K562 (cell line): ENCODE data around the gene LSP1. TPM values are rescaled to one million over a fixed set of nuclear protein-coding genes. Genes with fewer than 3 reads are reported as not detected.
A peak's percentile ranks its signal among the peaks of the same experiment; 100 is the strongest.

Experiments
- ATAC-seq: fragments of 200-7000 bp; cut with Tn5 transposase; 3 replicates; pipeline ENCODE4 v1.9.1; 2020; ENCODE audit warnings: moderate library complexity
- BruUV-seq: library from RNA; stranded (reverse); fragments of 400-500 nt; replicated peaks from 2 replicates; lab custom pipeline; 2021; lab: Mats Ljungman, UMichigan
- CTCF ChIA-PET: fragments of 300-600 bp; formaldehyde crosslinking; extraction: SDS; loops from one replicate; lab custom pipeline; 2021; ENCODE audit warnings: low intra/inter-chr PET ratio; lab: Yijun Ruan, JAX
- POLR2A ChIA-PET: fragments of 300-600, 350-650 bp; sonication (Branson Sonifier 250); formaldehyde crosslinking; extraction: SDS; loops from one replicate; lab custom pipeline; 2021; ENCODE audit warnings: antibody characterized with exemption, inconsistent platforms; lab: Yijun Ruan, JAX
- DNase-seq, 4 experiments: peaks; one replicate each; pipeline versions ENCODE4 v3.0.0 to v3.0.0-alpha.2; 2011 to 2018; ENCODE audit warnings: low spot score in 3 of 4, mixed read lengths in 3 of 4; ENCODE audit errors: extremely low read depth in 1 of 4
- FAIRE-seq: peaks from 2 replicates; lab custom pipeline; 2011; peaks lifted over from hg19 to GRCh38; lab: Jason Lieb, UNC
- H2AFZ ChIP-seq: 2 replicates; pipeline ENCODE4 v1.6.0; 2011; ENCODE audit warnings: low read depth, low read length, control low read depth, inconsistent platforms
- H3K27ac ChIP-seq: fragments of 200-600 bp; 3 replicates; pipeline ENCODE4 v1.8.0; 2011; ENCODE audit warnings: low read depth, mild to moderate bottlenecking, control low read depth, inconsistent platforms, low read length, moderate library complexity, mixed read lengths; ENCODE audit errors: extremely low read depth
- H3K27me3 ChIP-seq, 2 experiments: fragments of 300-600 bp in 1 of 2; 2 replicates in 1 of 2; 3 replicates in 1 of 2; pipeline versions ENCODE4 v1.6.0 to v1.8.0; 2011; ENCODE audit warnings: inconsistent platforms in 2 of 2, low read length in 2 of 2, mild to moderate bottlenecking in 1 of 2, mixed read lengths in 1 of 2, moderate library complexity in 1 of 2; ENCODE audit not compliant: control insufficient read depth in 2 of 2, insufficient read depth in 2 of 2
- H3K36me3 ChIP-seq: fragments of 300-600 bp; 3 replicates; pipeline ENCODE4 v1.8.0; 2011; ENCODE audit warnings: mild to moderate bottlenecking, low read length, inconsistent platforms; ENCODE audit not compliant: control insufficient read depth, insufficient read depth
- H3K4me1 ChIP-seq, 2 experiments: fragments of 200-600 bp in 1 of 2; replicated peaks in 1 of 2; 2 replicates in 1 of 2; 3 replicates in 1 of 2; pipeline versions ENCODE4 v1.5.1 to v1.8.0; 2011; ENCODE audit warnings: inconsistent platforms in 2 of 2, low read length in 2 of 2, mild to moderate bottlenecking in 1 of 2, mixed read lengths in 1 of 2, moderate library complexity in 1 of 2; ENCODE audit not compliant: control insufficient read depth in 2 of 2, insufficient read depth in 2 of 2
- H3K4me2 ChIP-seq: 2 replicates; pipeline ENCODE4 v1.6.1; 2011; ENCODE audit warnings: low read length, control low read depth, inconsistent platforms, mixed read lengths; ENCODE audit not compliant: insufficient read depth
- H3K4me3 ChIP-seq: fragments of 200-600 bp; sonication (generic), shearing (Covaris generic); 2 replicates; pipeline ENCODE4 v1.5.1; 2016; ENCODE audit warnings: control low read depth, inconsistent platforms
- H3K79me2 ChIP-seq: fragments of 200-600 bp; 3 replicates; pipeline ENCODE4 v1.8.0; 2011; ENCODE audit warnings: low read length, inconsistent platforms; ENCODE audit not compliant: control insufficient read depth, insufficient read depth
- H3K9ac ChIP-seq, 2 experiments: 2 replicates each; pipeline versions ENCODE4 v1.6.0 to v1.6.1; 2011; ENCODE audit warnings: low read depth in 2 of 2, low read length in 2 of 2, control low read depth in 1 of 2, inconsistent platforms in 1 of 2, mild to moderate bottlenecking in 1 of 2, mixed read lengths in 1 of 2; ENCODE audit not compliant: insufficient read depth in 1 of 2
- H3K9me1 ChIP-seq: one replicate; pipeline ENCODE4 v1.6.0; 2011; ENCODE audit warnings: inconsistent platforms, mild to moderate bottlenecking, low read length, moderate library complexity; ENCODE audit not compliant: control insufficient read depth, insufficient read depth
- H3K9me3 ChIP-seq: replicated peaks from 2 replicates; pipeline ENCODE4 v1.5.1; 2011; ENCODE audit warnings: low read depth, low read length, inconsistent platforms; ENCODE audit not compliant: control insufficient read depth, insufficient read depth
- H4K20me1 ChIP-seq: replicated peaks from 2 replicates; pipeline ENCODE4 v1.6.1; 2011; ENCODE audit warnings: low read length, inconsistent platforms, mixed read lengths; ENCODE audit not compliant: control insufficient read depth, insufficient read depth
- CREM ChIP-seq: IDR thresholded peaks from 2 replicates; pipeline ENCODE4 v1.6.1; 2014; ENCODE audit warnings: antibody characterized with exemption, low read depth
- CTCF ChIP-seq, 3 experiments: IDR thresholded peaks in 2 of 3; conservative IDR thresholded peaks in 1 of 3; 2 replicates each; pipeline ENCODE4 v1.5.1; 2011 to 2012; ENCODE audit warnings: low read length in 3 of 3, mild to moderate bottlenecking in 3 of 3, control low read depth in 2 of 3, improper control_type of control experiment in 1 of 3, inconsistent platforms in 1 of 3, low read depth in 1 of 3, mixed read lengths in 1 of 3, moderate library complexity in 1 of 3; ENCODE audit not compliant: insufficient read depth in 2 of 3
- RAD21 ChIP-seq, 2 experiments: fragments of 250-450 bp in 1 of 2; fragments of 450-650 bp in 1 of 2; sonication (Bioruptor Pico) in 1 of 2; formaldehyde crosslinking in 1 of 2; IDR thresholded peaks in 1 of 2; conservative IDR thresholded peaks in 1 of 2; 2 replicates each; pipeline versions ENCODE4 v1.4.0 to v1.8.0; 2020 to 2022; ENCODE audit warnings: mild to moderate bottlenecking in 2 of 2, moderate library complexity in 1 of 2
- ZNF655 ChIP-seq: fragments of 250-450 bp; sonication (Bioruptor Pico); IDR thresholded peaks from 2 replicates; pipeline ENCODE4 v1.5.0; 2021
- WGBS: fragments of 100-300 bp; shearing (Covaris generic); methylation state at CpG from one replicate; pipeline ENCODE4 v1.1.6; 2016; ENCODE audit warnings: low coverage, mixed read lengths; ENCODE audit not compliant: insufficient coverage; ENCODE audit errors: missing lambda C conversion rate; 5-methylcytosine and 5-hydroxymethylcytosine counted together
- in situ Hi-C: fragments of 300-500 bp; cut with MboI; formaldehyde crosslinking; loops from 4 replicates; pipeline ENCODE4 v1.15.0; 2018; ENCODE audit warnings: inconsistent platforms, mixed read lengths
- intact Hi-C: fragments of 100-400 bp; cut with micrococcal nuclease; formaldehyde crosslinking; loops from 2 replicates; pipeline ENCODE4 v1.14.2; 2022
- polyA plus RNA-seq, 8 experiments: library from polyadenylated mRNA; depleted of rRNA in 4 of 8; stranded (reverse) in 5 of 8; unstranded in 3 of 8; fragments of >200 nt; fragmentation: Nextera tagmentation in 2 of 8; fragmentation: Illumina TruSeq in 1 of 8; extraction: Ambion mirVana in 2 of 8; extraction: Trizol in 1 of 8; gene quantifications; 2 replicates each; pipeline versions ENCODE4 v1.2.1 to v1.2.3, GENCODE V29; 2011 to 2014; ENCODE audit warnings: inconsistent platforms in 1 of 8, missing spikeins in 1 of 8
- total RNA-seq, 7 experiments: library from RNA; depleted of rRNA in 6 of 7; stranded (reverse); fragments of >200 nt in 6 of 7; fragmentation: Illumina TruSeq in 2 of 7; extraction: Trizol in 2 of 7; gene quantifications; 2 replicates each; pipeline versions ENCODE4 v1.2.1 to v1.2.3, GENCODE V29; 2011 to 2021; ENCODE audit warnings: low replicate concordance in 1 of 7

Gene LSP1
- total and polyA plus RNA-seq, 9 of the 15 experiments (the other 6 are each of a cell fraction or from before 2014, with no cell fraction given): 0.08 to 2.9 (median 0.65) TPM; not detected in 2

- in situ Hi-C loops: no loop called here
- Histone ChIP-seq H2AFZ (no peak overlapping the region), H3K4me2 (no peak overlapping the region), H3K9me3 (no peaks in the 10 kb centered on the region), H3K4me1 (peaks cover 0 to 44% of the 10 kb centered on the region in 2 experiments; a peak in 2 of 5 replicates), H3K27ac (no peak overlapping the region), H3K27me3 (peaks cover 0 to 44% of the 10 kb centered on the region in 2 experiments; a peak in 3 of 5 replicates), H3K79me2 (no peaks in the 10 kb centered on the region), H4K20me1 (peaks cover 7% of the 10 kb centered on the region), H3K9ac (no peak overlapping the region), H3K4me3 (no peak overlapping the region), H3K9me1 (no peaks in the 10 kb centered on the region), H3K36me3 (no peaks in the 10 kb centered on the region)
- BruUV-seq: no TSS peak
- FAIRE-seq (no peak), ATAC-seq (peak; percentile 44; the same call in 2 of the 3 replicates), DNase-seq (peak; percentile 55 to 65 (median 62))
- WGBS: 0% methylated on average over 15 of the region's 15 CpGs
- intact Hi-C loops: loop anchor here (5.0 kb wide), 1 partner anchor 326 kb away; no protein-coding TSS in a partner anchor
- POLR2A ChIA-PET: no interaction called here
- TF ChIP-seq ZNF655 (no peak), CTCF (IDR thresholded peaks at IDR 0.05 in 2 of 3, conservative IDR thresholded peaks at IDR 0.05 in 1 of 3; ENCODE audit: insufficient read depth in 2 of 3, low read depth in 1 of 3, low read length in 3 of 3) (peak; percentile 41 to 54 (median 46); a peak in 5 of 6 replicates), CREM (peak; percentile 64), RAD21 (CRISPR knock-in tag; conservative IDR thresholded peaks at IDR 0.05 in 1 of 2, IDR thresholded peaks at IDR 0.05 in 1 of 2) (peak in 1 of 2 experiments; percentile 19; a peak in 1 of 4 replicates)
- CTCF ChIA-PET: interaction anchor here (0.6 to 2.6 kb wide), 3 partner anchors 54 to 133 kb away, joined by 5 to 16 read pairs (median 6); no protein-coding TSS in a partner anchor
Observed at GRCh38 chr11:1826552-1827094, 26.3 kb upstream of the LSP1 start.
